ENCODE measurements around the gene SCAPER. TPM values are rescaled to one million over a fixed set of nuclear protein-coding genes. Genes with fewer than 3 reads are reported as not detected.

Gene SCAPER
- polyA plus RNA-seq, 3 donors from 2014 or later = 6.8 to 23.6 (median 6.8) TPM

DNA sequence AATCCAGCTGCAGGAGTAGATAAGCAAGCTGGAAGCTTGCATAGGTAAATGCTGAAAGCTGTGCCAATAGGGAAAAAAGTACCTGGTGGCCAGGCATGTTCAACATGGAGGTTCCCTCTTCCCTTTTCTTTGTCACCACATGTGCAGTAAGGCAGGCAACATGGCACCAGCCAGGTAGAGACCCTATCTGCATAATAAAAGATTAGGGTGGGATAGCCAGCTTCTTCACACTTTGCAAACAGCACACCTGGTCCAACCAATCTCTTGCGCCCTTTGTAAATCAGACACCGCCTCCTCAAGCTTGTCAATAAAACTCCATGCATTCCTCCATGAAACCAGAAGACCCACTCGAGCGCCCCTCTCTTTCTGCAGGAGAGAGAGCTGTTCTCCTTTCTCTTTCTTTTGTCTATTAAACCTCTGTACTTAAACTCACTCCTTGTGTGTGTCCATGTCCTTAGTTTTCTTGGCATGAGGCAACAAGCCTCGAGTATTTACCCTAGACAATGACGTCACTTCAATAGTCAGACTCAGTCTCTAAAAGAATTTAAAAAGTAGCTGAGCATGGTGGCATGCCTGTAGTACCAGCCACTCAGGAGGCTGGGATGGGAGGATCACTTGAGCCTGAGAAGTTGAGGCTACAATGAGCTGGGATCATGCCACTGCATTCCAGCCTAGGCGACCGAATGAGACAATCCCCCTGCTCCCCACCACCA lies 256.3 kb downstream of the SCAPER start:
- Mint-ChIP-seq H3K4me3 (no peak overlapping the region), H3K4me1 (peaks cover 7 to 11% of the 10 kb centered on the region in 2 donors), H3K36me3 (peaks cover 35 to 47% (median 44%) of the 10 kb centered on the region in 3 donors), H3K9me3 (peaks cover 4 to 18% (median 11%) of the 10 kb centered on the region in 6 donors), H3K27me3 (ENCODE audit: low read depth in 3 of 3) (peaks cover 0 to 5% (median 0%) of the 10 kb centered on the region in 3 donors), H3K27ac (no peak overlapping the region)
- no peak for DNase-seq

DNA sequence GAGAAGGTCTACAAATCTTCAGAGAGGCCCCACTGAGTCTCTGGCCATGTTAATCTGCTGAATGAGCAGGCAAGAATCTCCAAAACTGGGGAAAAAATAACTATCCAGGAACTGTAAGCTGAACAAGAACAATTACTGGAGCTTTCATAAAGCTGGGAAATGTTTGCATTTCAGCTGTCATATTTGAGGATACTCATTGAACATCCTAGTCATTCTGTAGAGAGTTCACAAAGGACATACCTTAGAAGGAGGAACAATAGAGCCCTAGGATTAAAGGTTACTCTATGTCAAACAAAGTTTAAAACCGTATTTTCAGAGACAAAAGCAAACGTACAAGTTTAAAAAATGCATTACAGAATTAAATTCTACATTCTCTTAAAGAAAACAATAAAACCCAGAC lies 257.5 kb downstream of the SCAPER start:
- Mint-ChIP-seq H3K9me3 (peaks cover 0 to 7% (median 0%) of the 10 kb centered on the region in 6 donors), H3K4me3 (no peak overlapping the region), H3K27me3 (ENCODE audit: low read depth in 3 of 3) (no peaks in the 10 kb centered on the region), H3K27ac (no peak overlapping the region), H3K36me3 (peaks cover 22 to 41% (median 33%) of the 10 kb centered on the region in 3 donors), H3K4me1 (no peaks in the 10 kb centered on the region)
- no peak for DNase-seq

DNA sequence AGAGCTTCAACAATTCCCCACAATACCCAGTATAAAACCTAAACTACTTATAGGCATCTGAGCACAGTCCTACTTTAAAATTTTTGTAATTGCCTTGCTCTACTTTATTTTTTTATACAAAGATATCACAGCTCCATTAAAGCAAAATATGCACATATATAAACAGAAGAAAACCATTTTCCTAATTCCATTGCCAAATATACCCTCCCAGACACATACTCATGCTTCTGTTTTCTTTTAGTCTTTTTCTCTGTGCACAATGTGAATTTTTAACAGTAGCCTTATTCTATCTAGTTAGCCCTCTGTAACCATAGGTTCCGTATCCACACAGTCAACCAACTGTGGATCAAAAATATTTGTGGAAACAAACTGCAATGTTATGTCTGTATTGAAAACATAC lies 260.5 kb downstream of the SCAPER start:
- Mint-ChIP-seq H3K27ac (no peak overlapping the region), H3K4me1 (no peaks in the 10 kb centered on the region), H3K36me3 (peaks cover 10 to 36% (median 25%) of the 10 kb centered on the region in 3 donors), H3K9me3 (peaks cover 0 to 7% (median 0%) of the 10 kb centered on the region in 6 donors), H3K27me3 (ENCODE audit: low read depth in 3 of 3) (no peaks in the 10 kb centered on the region), H3K4me3 (no peak overlapping the region)
- no peak for DNase-seq

DNA sequence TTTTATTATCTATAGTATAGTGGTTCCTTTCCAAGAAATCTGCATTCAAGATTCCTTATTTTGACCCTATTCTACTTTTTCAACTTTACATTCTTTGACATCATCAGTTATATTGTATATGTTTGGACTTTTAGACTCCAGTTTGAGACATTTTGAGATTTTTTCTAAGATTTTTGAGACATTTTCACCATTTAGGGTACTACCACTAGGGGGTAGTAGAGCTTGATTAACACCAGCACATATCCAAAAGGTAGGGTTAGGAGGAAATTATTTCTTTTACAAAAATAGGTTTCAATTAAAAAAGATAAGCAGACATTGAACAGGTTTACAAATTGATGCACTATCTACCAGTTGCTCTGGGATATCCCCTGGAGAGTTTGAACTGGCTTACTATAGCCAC lies 262.5 kb downstream of the SCAPER start:
- no peak overlapping the region for H3K27ac Mint-ChIP-seq
- H3K4me3 Mint-ChIP-seq = no peak overlapping the region
- H3K27me3 Mint-ChIP-seq (ENCODE audit: low read depth in 3 of 3) = no peaks in the 10 kb centered on the region
- peak in 1 of 3 donors; percentile 7 for DNase-seq
- peaks cover 9 to 28% (median 16%) of the 10 kb centered on the region in 3 donors for H3K36me3 Mint-ChIP-seq
- H3K9me3 Mint-ChIP-seq = no peaks in the 10 kb centered on the region
- H3K4me1 Mint-ChIP-seq = no peaks in the 10 kb centered on the region

DNA sequence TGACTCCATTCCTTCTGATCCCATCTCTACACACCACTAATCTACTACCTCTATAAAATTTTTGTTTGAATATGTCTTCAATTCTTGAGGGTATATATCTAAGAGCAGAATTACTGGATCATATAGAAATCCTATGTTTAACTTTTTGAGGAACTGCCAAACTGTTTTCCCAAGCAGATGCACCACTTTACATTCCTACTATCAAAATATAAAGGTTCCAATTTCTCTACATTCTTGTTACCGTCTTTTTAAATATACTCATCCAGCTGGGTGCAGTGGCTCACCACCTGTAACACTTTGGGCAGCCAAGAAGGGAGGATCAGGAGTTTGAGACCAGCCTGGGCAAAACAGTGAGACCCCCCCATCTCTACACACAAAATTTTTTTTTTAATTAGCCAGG lies 268.0 kb downstream of the SCAPER start:
- Mint-ChIP-seq H3K4me3 (no peak overlapping the region), H3K27ac (no peak overlapping the region), H3K27me3 (ENCODE audit: low read depth in 3 of 3) (no peaks in the 10 kb centered on the region), H3K4me1 (no peaks in the 10 kb centered on the region), H3K9me3 (peaks cover 0 to 17% (median 5%) of the 10 kb centered on the region in 6 donors), H3K36me3 (peaks cover 26 to 37% (median 28%) of the 10 kb centered on the region in 3 donors)
- no peak for DNase-seq

DNA sequence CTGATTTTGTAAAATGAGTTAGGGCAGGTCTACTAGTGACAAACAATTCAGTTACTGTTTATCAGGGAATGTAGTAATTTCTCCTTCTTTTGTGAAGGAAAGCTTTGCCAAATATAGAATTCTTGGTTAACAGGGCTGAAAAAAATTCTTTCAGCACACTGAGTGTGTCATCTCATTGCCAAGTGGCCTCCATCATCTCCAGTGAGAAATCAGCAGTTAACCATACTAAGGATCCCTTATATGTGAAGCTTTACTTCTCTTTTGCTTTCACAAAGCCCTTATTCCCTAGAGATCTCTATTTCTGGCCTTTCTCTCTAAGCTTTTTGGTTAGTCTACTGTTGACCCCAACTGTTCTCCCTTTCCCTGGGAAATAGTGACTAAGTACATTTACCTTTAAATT lies 269.1 kb downstream of the SCAPER start:
- DNase-seq = no peak
- H3K4me1 Mint-ChIP-seq = no peaks in the 10 kb centered on the region
- H3K36me3 Mint-ChIP-seq = peaks cover 26 to 37% (median 28%) of the 10 kb centered on the region in 3 donors
- peaks cover 0 to 17% (median 5%) of the 10 kb centered on the region in 6 donors for H3K9me3 Mint-ChIP-seq
- no peak overlapping the region for H3K27ac Mint-ChIP-seq
- no peak overlapping the region for H3K4me3 Mint-ChIP-seq
- H3K27me3 Mint-ChIP-seq (ENCODE audit: low read depth in 3 of 3) = no peaks in the 10 kb centered on the region

DNA sequence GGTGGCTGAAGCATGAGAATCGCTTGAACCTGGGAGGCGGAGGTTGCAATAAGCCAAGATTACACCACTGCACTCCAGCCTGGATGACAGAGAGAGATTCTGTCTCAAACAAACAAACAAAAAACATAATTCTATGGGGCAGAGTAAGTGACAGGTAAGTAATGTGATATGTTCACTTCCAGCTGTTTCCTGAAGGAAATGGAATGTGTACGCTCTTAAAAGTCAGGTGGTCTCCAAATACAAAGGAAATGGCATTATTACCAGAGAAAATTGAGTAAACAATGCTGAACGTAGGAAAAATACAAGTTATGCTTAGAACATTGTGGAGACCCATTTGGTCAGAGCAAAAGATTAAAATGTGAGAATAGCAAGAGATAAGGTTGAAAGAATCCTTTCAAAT lies 278.5 kb downstream of the SCAPER start:
- Mint-ChIP-seq H3K27ac (no peak overlapping the region), H3K4me1 (no peaks in the 10 kb centered on the region), H3K4me3 (no peak overlapping the region), H3K36me3 (peaks cover 6 to 13% (median 9%) of the 10 kb centered on the region in 3 donors), H3K27me3 (ENCODE audit: low read depth in 3 of 3) (no peaks in the 10 kb centered on the region), H3K9me3 (peaks cover 0 to 2% (median 0%) of the 10 kb centered on the region in 6 donors)
- no peak for DNase-seq

DNA sequence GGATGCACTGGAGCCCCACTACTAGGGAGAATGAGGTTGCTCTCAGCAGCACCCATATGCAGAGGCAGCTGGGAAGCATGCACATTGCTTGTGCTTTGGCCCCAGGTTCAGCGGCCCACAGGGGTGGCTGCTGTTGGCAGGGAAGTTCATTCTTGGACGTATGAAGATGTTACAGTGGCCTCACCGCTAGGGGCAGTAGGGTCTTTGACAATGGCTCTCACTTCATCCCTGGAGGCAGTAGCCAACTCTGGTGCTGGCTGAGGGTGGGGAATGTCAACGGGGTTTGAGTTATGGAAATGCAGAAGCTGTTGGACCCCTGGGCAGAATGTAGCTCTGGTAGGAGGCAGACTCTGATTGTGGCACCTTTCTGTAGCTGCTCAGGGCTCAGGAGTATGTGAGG lies 279.9 kb downstream of the SCAPER start:
- no peak for DNase-seq
- no peaks in the 10 kb centered on the region for H3K27me3 Mint-ChIP-seq (ENCODE audit: low read depth in 3 of 3)
- no peak overlapping the region for H3K27ac Mint-ChIP-seq
- H3K4me1 Mint-ChIP-seq = no peaks in the 10 kb centered on the region
- peaks cover 0 to 2% (median 0%) of the 10 kb centered on the region in 6 donors for H3K9me3 Mint-ChIP-seq
- H3K36me3 Mint-ChIP-seq = peaks cover 9 to 23% (median 15%) of the 10 kb centered on the region in 3 donors
- H3K4me3 Mint-ChIP-seq = no peak overlapping the region

DNA sequence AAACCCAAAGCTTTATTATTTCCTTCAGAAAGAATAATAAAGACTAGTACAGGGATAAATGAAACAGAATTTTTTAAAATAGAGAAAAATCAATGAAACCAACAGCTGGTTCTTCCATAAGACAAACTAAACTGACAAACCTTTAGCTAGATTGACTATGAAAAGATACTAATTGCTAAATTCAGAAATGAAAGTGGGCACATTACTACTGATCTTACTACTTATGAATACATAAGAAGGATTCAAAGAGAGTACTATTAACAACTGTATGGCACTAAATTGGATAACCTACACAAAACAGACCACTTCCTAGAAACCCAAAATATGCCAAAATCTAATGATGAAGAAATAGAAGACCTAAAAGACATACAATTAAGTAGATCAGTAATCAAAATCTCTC lies 290.4 kb downstream of the SCAPER start:
- peaks cover 19 to 37% (median 29%) of the 10 kb centered on the region in 3 donors for H3K36me3 Mint-ChIP-seq
- H3K9me3 Mint-ChIP-seq = peaks cover 0 to 4% (median under 1%) of the 10 kb centered on the region in 6 donors
- peak overlapping the region in 1 of 6 donors; percentile 31 for H3K27ac Mint-ChIP-seq

DNA sequence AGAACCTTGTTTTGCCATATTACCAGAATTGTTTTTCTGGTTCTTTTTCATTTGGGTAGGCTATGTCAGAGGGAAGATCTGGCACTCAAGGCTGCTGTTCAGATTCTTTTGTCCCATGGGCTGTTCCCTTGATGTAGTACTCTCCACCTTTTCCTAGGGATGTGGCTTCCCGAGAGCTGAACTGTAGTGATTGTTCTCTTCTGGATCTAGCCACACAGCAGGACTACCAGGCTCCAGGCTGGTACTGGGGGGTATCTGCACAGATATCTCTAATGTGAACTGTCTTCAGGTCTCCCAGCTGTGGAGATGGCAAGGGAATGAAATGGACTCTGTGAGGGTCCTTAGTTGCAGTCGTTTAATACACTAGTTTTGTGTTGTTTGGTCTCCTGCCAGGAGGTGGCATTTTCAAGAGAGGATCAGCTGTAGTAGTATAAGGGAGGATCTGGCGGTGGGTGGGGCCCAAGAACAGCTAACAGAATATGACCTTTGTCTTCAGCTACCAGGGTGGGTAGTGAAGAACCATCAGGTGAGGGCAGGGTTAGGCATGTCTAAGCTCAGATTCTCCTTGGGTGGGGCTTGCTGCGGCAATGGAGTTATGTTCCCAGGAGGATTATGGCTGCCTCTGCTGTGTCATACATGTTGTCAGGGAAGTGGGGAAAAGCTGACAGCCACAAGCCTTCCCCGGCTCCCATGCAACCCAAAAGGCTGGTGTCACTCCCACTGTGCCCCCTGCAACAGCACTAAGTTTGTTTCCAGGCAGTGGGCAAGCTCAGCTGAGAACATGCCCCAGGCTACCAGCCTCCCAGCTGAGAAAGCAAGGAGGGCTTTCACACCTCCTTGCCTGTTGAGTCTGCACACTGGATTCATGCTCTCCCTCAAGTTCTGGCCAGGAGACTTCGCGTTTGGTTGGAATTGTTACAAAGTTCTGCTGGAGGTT lies 316.1 kb downstream of the SCAPER start:
- Mint-ChIP-seq H3K36me3 (peaks cover 0 to 11% (median 11%) of the 10 kb centered on the region in 3 donors), H3K27me3 (ENCODE audit: low read depth in 3 of 3) (no peaks in the 10 kb centered on the region), H3K27ac (peak overlapping the region in 1 of 6 donors; percentile 51), H3K4me1 (no peaks in the 10 kb centered on the region), H3K4me3 (no peak overlapping the region), H3K9me3 (no peaks in the 10 kb centered on the region)
- DNase-seq = no peak

More for the DNA sequence above, 290.4 kb downstream of the SCAPER start:
- Mint-ChIP-seq H3K27me3 (ENCODE audit: low read depth in 3 of 3) (peaks cover 0 to 2% (median 0%) of the 10 kb centered on the region in 3 donors), H3K4me3 (no peak overlapping the region), H3K4me1 (no peaks in the 10 kb centered on the region)
- DNase-seq = no peak

DNA sequence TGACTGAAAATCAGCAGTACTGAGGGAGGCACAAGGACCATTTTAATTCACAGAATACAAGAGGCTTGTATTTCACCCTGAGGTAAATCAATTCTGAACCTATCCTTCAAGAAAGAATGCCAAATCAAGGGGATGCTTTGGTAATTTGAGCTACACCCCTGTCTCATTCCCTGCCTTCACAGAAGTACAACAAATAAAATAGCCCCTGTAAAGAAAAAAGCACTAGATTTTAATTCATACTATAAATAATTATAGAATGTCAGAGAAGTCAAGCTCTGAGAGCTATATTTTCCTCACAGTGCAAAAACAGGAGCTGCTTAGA lies 319.6 kb downstream of the SCAPER start:
- Mint-ChIP-seq H3K4me1 (no peaks in the 10 kb centered on the region), H3K4me3 (no peak overlapping the region), H3K36me3 (peaks cover 11 to 16% (median 15%) of the 10 kb centered on the region in 3 donors), H3K27ac (no peak overlapping the region), H3K9me3 (peaks cover 0 to 16% (median 5%) of the 10 kb centered on the region in 6 donors), H3K27me3 (ENCODE audit: low read depth in 3 of 3) (peaks cover 0 to 1% (median 0%) of the 10 kb centered on the region in 3 donors)
- DNase-seq = no peak

DNA sequence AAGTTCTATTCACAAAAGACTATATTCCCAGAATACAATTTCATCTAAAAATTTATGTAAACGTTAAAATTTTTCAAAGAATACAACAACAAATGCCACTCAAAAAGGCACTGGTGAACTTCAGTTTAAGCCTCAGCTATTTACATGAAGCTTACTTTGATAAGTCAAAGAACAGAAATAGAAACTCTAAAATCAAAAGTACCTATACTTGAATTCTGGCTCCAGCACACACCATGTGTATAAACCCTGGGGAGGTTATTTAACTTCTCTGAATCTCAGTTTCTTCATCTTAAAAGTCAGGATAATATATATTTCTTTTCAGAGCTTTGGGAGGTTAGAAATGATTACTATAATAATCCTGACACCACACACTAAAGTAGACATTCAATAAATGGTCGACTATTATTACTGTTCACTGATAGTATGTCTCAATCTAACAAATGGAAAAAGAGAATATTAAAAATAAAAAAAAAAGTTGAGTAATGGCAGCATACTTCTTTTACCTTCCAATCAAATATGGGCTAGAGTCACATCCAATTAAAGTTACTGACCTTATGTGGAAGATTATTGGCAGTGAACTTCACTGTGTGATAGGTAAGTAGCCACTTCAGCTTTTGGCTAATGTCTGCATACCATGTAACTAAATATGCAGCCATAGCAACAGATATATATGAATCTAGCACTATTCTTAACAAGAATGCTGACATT lies 320.1 kb downstream of the SCAPER start:
- Mint-ChIP-seq H3K4me3 (no peak overlapping the region), H3K27ac (no peak overlapping the region), H3K27me3 (ENCODE audit: low read depth in 3 of 3) (peaks cover 0 to 1% (median 0%) of the 10 kb centered on the region in 3 donors), H3K9me3 (peaks cover 0 to 17% (median 6%) of the 10 kb centered on the region in 6 donors), H3K36me3 (peaks cover 11 to 18% (median 15%) of the 10 kb centered on the region in 3 donors), H3K4me1 (no peaks in the 10 kb centered on the region)
- DNase-seq = no peak

DNA sequence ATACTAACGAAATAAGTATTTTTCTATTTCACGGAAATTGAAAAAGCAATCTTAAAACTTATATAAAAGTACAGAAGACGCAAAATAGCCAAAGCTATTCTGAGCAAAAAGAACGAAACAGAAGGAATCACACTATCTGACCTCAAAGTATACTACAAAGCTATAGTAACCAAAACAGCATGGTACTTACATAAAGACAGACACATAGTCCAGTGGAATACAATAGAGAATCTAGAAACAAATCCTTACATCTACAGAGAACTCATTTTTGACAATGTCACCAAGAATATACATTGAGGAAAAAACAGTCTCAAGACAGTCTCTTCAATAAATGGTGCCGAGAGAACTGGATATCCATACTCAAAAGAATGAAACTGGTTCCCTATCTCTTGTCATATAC lies 322.6 kb downstream of the SCAPER start:
- H3K27me3 Mint-ChIP-seq (ENCODE audit: low read depth in 3 of 3) = peaks cover 0 to 1% (median 0%) of the 10 kb centered on the region in 3 donors
- H3K9me3 Mint-ChIP-seq = peaks cover 0 to 17% (median 6%) of the 10 kb centered on the region in 6 donors
- no peak for DNase-seq
- peaks cover 12 to 14% of the 10 kb centered on the region in 2 donors for H3K4me1 Mint-ChIP-seq
- no peak overlapping the region for H3K4me3 Mint-ChIP-seq
- peaks cover 4 to 11% (median 7%) of the 10 kb centered on the region in 3 donors for H3K36me3 Mint-ChIP-seq
- H3K27ac Mint-ChIP-seq = no peak overlapping the region

Data from immature natural killer cell (primary cell).